ENCODE data around the gene SH3GLB1.

Gene SH3GLB1

DNA sequence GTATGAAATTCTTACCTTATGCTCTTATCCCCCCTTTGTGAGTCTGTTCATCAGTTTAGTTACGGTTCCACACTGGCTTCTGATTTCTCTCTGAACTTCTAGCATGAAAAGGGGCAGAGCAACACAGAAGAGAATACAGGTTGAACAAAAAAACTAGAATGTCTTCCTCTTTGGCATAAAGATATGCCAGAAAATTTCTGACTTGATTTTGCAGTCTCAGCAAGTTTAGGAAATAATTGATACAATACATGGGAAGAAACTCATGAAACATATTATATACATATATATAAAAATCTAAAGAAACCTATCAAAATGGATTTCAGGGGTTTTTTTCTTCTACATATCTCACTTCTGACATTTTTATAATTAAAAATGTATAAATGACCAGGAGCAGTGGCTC is 27.0 kb downstream of the SH3GLB1 start:
- no peak overlapping the region for H3K4me3 ChIP-seq (ENCODE audit: low read length)
- TF ChIP-seq, protein P1, sequence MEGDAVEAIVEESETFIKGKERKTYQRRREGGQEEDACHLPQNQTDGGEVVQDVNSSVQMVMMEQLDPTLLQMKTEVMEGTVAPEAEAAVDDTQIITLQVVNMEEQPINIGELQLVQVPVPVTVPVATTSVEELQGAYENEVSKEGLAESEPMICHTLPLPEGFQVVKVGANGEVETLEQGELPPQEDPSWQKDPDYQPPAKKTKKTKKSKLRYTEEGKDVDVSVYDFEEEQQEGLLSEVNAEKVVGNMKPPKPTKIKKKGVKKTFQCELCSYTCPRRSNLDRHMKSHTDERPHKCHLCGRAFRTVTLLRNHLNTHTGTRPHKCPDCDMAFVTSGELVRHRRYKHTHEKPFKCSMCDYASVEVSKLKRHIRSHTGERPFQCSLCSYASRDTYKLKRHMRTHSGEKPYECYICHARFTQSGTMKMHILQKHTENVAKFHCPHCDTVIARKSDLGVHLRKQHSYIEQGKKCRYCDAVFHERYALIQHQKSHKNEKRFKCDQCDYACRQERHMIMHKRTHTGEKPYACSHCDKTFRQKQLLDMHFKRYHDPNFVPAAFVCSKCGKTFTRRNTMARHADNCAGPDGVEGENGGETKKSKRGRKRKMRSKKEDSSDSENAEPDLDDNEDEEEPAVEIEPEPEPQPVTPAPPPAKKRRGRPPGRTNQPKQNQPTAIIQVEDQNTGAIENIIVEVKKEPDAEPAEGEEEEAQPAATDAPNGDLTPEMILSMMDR (IDR thresholded peaks at IDR 0.05; ENCODE audit: insufficient read depth, low read depth, low read length, missing control alignments) = no peak
- DNase-seq (ENCODE audit: low read depth) = no peak

DNA sequence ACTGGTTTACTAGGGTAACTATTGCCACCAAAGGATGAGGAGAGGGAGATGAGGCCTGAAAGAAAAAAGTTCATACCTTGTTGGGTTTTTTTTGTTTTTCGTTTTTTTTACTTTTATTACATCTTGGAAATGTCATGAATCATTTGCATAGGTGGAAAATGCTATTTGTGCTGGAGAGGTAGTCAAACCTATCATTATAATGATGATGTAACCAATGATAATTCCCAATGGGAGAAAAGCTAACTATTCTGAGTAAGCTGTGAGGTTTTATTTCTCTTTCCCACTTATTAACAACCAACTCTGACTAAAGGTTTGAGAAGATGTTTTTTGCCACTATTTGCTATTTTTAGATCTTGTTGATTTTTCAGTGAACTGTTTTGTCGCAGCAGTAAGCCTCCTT is 29.0 kb downstream of the SH3GLB1 start:
- TF ChIP-seq, protein P1 (IDR thresholded peaks at IDR 0.05; ENCODE audit: insufficient read depth, low read depth, low read length, missing control alignments) = no peak
- H3K4me3 ChIP-seq (ENCODE audit: low read length) = no peak overlapping the region
- no peak for DNase-seq (ENCODE audit: low read depth)

DNA sequence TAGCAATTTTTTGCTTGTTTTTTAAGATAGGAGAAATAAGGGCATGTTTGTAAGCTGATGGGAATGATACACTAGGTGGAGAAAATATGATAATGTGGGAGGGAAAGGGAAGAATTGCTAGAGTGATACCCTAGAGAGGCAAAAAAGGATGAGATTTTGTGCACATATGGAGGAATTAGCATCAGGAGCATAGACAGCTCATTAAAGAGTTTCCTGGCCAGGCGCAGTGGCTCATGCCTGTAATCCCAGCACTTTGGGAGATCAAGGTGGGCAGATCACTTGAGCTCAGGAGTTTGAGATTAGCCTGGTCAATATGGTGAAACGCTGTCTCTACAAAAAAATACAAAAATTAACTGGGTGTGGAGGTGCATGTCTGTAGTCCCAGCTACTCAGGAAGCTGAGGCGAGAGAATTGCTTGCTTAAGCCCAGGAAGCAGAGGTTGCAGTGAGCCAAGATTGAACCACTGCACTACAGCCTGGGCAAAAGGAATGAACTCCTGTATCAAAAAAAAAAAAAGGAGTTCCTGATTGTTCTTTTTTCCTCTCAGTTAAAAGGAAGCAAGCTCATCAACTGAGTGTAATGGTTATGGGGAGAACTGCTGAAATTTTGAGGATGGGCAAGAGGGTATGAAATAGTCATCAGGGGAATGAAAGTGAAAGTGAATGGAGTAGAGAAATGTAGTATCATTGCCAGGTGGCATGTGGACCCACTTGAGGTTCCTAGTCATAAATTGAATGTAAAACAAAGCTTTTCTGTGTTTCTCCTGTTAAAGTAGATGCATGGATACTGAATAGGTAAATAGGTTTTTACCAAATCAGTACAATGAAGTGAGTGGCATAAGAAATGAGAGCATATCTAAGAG is 35.5 kb downstream of the SH3GLB1 start:
- TF ChIP-seq, protein P1 (IDR thresholded peaks at IDR 0.05; ENCODE audit: insufficient read depth, low read depth, low read length, missing control alignments) = no peak
- no peak overlapping the region for H3K4me3 ChIP-seq (ENCODE audit: low read length)
- no peak for DNase-seq (ENCODE audit: low read depth)

DNA sequence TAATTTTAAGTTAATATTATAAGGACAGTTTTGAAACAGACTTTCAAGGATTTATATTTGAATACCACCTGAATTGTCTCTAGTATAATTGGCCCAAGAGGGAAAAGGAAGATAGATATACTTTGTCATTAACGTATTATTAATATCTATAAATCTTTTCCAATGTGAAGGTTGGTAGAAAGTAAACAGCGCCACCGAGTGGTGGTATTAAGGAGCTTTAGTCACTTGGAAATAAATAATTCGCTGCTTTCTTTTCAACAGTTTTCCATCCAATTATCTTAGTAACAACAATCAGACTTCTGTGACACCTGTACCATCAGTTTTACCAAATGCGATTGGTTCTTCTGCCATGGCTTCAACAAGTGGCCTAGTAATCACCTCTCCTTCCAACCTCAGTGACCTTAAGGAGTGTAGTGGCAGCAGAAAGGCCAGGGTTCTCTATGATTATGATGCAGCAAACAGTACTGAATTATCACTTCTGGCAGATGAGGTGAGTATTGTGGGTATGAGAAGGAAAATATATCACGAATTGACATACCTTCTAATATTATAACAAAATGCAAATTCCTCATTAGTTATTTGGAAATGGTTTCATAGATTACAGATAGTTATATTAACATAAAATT is 37.7 kb downstream of the SH3GLB1 start:
- TF ChIP-seq, protein P1 (IDR thresholded peaks at IDR 0.05; ENCODE audit: insufficient read depth, low read depth, low read length, missing control alignments) = peak; percentile 50
- peak; percentile 63 for DNase-seq (ENCODE audit: low read depth)
- no peak overlapping the region for H3K4me3 ChIP-seq (ENCODE audit: low read length)

DNA sequence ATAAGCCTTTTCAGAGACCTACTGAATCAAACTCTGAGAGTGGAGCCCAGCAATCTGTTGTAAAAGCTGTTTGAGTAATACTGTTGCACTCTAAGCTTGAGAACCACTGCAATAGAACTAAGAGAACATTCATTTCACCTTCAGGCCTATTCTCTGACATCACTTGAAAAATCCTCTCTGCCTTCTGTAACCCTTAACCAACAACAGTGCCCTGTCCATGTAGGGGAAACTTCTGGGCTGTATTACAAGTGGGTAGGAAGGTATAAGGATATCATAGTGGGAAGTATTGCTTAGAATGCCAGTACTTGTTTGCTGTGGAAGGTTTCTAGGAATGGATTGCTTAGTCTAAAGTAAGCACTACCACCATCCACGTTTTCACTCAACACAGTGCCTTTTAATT is 42.9 kb downstream of the SH3GLB1 start:
- TF ChIP-seq, protein P1 (IDR thresholded peaks at IDR 0.05; ENCODE audit: insufficient read depth, low read depth, low read length, missing control alignments) = no peak
- DNase-seq (ENCODE audit: low read depth) = no peak
- no peak overlapping the region for H3K4me3 ChIP-seq (ENCODE audit: low read length)

DNA sequence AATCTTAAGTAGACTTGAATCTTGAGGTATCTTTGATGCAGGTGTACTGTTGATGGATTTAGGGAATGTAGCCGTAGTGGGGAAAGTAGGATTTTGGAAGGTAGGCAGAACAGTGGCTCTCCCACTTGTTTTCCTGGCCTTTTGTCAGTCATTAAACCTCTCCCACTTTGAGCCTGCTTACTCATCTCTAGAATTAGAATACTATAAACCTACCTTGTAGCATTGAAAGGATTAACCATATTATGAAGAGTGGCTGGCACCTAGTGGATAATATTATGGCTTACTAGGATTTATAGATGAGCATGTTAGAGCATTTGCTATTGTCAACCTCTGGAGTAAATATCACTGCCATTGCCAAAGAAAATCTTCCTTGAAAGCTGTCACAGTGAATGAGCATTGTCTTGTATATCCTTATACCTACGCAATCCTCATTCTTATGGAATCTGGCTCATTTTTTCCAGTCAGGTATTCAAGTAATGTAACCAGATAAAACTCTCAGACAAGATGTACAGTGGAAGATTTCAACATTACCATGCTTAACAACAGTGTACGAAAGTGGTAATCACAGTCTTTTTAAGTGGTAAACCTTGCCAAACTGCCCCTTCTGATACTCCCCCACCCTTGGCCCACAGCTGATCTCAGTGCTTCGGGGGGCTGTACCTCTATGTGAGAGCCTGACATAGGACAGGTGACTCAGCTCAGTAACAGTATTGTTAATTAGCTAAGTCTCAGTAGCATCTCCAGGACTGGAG is 44.4 kb downstream of the SH3GLB1 start:
- TF ChIP-seq, protein P1 (IDR thresholded peaks at IDR 0.05; ENCODE audit: insufficient read depth, low read depth, low read length, missing control alignments) = no peak
- no peak overlapping the region for H3K4me3 ChIP-seq (ENCODE audit: low read length)
- no peak for DNase-seq (ENCODE audit: low read depth)
